Measurements from ENCODE around the gene KCNJ15.

DNA sequence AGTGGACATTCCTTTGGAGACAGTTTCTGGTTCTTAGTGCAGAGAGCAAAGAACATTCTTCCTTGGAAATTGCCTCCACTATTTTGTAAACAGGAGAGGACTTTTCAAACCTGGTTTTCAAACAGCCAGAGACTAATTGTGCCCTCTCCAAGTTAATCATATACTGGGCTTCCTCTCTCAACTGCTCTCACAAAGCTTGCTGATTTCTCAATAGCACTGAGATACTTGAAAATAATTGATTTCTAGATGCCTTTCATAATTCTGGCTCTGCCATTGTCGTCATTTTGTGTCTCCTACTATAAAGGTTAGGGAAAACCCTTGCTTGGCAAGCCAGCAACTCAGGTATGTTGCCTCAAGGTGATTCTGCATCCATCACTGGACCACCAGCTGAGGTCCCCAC, 56.0 kb downstream of the KCNJ15 start:
- no peak for TF ChIP-seq ZC3H10 (CRISPR knock-in tag; IDR thresholded peaks at IDR 0.05)
- TF ChIP-seq, protein P1, sequence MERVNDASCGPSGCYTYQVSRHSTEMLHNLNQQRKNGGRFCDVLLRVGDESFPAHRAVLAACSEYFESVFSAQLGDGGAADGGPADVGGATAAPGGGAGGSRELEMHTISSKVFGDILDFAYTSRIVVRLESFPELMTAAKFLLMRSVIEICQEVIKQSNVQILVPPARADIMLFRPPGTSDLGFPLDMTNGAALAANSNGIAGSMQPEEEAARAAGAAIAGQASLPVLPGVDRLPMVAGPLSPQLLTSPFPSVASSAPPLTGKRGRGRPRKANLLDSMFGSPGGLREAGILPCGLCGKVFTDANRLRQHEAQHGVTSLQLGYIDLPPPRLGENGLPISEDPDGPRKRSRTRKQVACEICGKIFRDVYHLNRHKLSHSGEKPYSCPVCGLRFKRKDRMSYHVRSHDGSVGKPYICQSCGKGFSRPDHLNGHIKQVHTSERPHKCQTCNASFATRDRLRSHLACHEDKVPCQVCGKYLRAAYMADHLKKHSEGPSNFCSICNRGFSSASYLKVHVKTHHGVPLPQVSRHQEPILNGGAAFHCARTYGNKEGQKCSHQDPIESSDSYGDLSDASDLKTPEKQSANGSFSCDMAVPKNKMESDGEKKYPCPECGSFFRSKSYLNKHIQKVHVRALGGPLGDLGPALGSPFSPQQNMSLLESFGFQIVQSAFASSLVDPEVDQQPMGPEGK (CRISPR knock-in tag; IDR thresholded peaks at IDR 0.05; ENCODE audit: borderline replicate concordance) = no peak
- TF ChIP-seq ZFP3 (CRISPR knock-in tag; IDR thresholded peaks at IDR 0.05) = no peak
- TF ChIP-seq CSDC2 (CRISPR knock-in tag; IDR thresholded peaks at IDR 0.05) = no peak
- no peak for TF ChIP-seq TOX (CRISPR knock-in tag; IDR thresholded peaks at IDR 0.05; ENCODE audit: borderline replicate concordance)
- TF ChIP-seq ZNF565 (CRISPR knock-in tag; conservative IDR thresholded peaks at IDR 0.05; ENCODE audit: low read depth) = no peak
- no peak for TF ChIP-seq GLIS3 (CRISPR knock-in tag; IDR thresholded peaks at IDR 0.05)
- TF ChIP-seq, protein P2, sequence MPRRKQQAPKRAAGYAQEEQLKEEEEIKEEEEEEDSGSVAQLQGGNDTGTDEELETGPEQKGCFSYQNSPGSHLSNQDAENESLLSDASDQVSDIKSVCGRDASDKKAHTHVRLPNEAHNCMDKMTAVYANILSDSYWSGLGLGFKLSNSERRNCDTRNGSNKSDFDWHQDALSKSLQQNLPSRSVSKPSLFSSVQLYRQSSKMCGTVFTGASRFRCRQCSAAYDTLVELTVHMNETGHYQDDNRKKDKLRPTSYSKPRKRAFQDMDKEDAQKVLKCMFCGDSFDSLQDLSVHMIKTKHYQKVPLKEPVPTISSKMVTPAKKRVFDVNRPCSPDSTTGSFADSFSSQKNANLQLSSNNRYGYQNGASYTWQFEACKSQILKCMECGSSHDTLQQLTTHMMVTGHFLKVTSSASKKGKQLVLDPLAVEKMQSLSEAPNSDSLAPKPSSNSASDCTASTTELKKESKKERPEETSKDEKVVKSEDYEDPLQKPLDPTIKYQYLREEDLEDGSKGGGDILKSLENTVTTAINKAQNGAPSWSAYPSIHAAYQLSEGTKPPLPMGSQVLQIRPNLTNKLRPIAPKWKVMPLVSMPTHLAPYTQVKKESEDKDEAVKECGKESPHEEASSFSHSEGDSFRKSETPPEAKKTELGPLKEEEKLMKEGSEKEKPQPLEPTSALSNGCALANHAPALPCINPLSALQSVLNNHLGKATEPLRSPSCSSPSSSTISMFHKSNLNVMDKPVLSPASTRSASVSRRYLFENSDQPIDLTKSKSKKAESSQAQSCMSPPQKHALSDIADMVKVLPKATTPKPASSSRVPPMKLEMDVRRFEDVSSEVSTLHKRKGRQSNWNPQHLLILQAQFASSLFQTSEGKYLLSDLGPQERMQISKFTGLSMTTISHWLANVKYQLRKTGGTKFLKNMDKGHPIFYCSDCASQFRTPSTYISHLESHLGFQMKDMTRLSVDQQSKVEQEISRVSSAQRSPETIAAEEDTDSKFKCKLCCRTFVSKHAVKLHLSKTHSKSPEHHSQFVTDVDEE (CRISPR knock-in tag; IDR thresholded peaks at IDR 0.05) = no peak
- no peak for TF ChIP-seq ARNTL (CRISPR knock-in tag; IDR thresholded peaks at IDR 0.05; ENCODE audit: borderline replicate concordance, low read depth)
- TF ChIP-seq, protein P3, sequence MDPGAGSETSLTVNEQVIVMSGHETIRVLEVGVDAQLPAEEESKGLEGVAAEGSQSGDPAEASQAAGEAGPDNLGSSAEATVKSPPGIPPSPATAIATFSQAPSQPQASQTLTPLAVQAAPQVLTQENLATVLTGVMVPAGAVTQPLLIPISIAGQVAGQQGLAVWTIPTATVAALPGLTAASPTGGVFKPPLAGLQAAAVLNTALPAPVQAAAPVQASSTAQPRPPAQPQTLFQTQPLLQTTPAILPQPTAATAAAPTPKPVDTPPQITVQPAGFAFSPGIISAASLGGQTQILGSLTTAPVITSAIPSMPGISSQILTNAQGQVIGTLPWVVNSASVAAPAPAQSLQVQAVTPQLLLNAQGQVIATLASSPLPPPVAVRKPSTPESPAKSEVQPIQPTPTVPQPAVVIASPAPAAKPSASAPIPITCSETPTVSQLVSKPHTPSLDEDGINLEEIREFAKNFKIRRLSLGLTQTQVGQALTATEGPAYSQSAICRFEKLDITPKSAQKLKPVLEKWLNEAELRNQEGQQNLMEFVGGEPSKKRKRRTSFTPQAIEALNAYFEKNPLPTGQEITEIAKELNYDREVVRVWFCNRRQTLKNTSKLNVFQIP (CRISPR knock-in tag; IDR thresholded peaks at IDR 0.05; ENCODE audit: borderline replicate concordance, low read depth) = no peak
- no peak for TF ChIP-seq PPARA (CRISPR knock-in tag; IDR thresholded peaks at IDR 0.05; ENCODE audit: borderline replicate concordance)
- TF ChIP-seq SNAI2 (CRISPR knock-in tag; IDR thresholded peaks at IDR 0.05) = no peak
- no peak for TF ChIP-seq ZNF70 (CRISPR knock-in tag; IDR thresholded peaks at IDR 0.05)

Data from SK-N-SH treated with all-trans-retinoic acid at 6 μM for 48 hours (cell line).